HG02763 (cell line): ENCODE results near the gene KCTD15.

ENCODE experiments used
- ATAC-seq: cut with Tn5 transposase; IDR thresholded peaks from one replicate; pipeline ENCODE4 v1.9.1; 2021; ENCODE audit warnings: mild to moderate bottlenecking, moderate library complexity; ENCODE audit not compliant: unreplicated experiment

The KCTD15 gene

DNA sequence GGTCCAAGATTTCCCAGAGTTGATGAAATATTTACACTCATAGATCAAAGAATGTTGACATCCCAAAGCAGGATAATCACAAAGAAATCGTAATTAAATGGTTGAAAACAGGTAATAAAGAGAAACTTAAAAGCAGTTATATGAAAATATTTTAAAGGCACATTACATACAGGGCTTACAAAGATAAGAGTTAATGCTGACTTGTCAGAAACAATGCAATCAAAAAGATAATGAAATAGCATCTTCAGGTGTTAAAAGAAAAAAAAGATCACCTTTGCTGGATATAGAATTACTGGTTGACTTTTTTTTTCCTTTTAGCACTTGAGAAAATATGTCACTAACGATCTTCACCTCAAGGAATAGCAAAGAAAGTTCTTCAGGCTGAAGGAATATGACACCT lies 48.8 kb downstream of the KCTD15 start:
- no peak for ATAC-seq

DNA sequence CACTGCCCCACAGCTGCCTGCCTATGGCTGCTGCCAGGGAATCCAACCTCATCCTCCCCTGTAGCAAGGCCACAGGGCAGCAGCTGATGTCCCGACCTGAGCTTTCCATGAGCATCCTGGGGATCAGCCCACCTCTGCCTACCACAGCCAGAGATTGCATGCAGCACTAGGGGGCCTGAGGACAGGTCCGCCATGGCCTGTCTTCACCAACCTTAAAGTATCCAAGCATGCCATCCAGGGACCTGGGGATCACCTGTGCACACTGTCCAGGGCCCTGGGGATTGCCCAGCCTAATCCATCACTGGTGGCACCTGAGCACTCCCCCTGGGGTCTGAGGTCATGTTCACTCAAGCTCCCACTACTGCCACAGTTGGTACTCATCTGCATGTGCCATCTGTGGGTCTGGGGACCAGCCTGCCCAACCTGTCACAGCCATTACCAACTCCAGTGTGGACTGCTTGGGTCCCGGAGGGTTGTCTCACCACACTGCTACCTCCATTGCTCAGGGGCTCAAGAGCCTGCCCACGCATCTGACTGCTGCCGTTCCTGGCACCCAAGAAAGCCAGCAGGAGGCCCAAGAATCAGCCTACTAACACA lies 53.0 kb downstream of the KCTD15 start:
- ATAC-seq, result no peak

DNA sequence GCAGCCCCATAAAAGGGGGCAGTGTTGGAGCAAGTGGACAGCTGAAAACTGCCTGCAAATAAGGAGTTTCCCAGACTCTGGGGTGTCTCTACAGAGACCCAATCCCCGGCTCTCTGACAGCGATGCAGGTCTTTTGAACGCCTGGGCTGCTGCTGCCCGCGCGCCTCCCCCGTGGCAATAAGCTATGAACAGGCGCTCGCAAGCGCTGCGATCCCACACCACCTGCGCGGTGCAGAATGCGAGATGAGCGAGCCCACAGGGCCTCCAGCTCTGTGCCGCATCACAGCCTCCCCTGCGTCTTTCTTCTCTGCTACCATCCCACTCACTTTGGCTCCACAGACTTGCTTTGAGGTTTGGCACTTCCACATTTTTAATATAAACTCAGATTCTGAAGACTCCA lies 62.3 kb downstream of the KCTD15 start:
- no peak for ATAC-seq

DNA sequence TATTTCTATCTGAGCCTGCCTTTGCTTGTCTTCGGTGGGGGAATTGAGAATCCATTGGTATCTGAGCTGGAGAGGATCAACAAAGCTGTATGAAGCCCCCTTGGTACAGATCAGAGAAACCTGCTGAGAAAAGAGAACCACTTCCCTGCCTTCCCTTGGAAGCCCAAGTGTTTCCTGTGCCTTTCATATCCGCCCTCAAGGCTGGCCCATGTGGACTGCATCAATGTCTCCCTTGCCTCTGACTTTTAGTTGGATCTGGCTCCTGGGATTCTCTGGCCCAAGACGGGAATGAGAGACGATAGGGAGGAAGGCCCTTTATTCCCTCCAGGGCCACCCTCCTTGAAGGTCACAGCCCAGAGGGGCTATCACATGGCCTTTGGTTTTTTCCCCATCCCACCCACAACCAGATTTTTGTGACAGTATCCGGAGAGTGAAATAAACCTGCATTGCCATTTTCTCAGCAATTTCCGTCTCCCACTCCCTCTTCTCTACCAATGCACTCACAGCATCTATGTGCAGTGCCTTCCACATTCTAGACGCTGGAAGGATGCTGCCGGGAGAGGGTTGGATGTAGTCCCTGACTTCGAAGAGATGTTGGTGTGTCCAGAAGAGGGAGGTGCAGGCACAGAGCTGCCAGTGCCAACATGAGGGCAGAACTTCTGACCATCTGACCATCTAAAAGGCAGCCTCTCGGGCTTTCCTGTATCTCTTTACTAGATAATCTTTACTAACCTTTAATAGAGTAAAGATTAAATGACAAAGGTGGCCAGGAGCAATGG lies 63.8 kb downstream of the KCTD15 start:
- ATAC-seq, result no peak

DNA sequence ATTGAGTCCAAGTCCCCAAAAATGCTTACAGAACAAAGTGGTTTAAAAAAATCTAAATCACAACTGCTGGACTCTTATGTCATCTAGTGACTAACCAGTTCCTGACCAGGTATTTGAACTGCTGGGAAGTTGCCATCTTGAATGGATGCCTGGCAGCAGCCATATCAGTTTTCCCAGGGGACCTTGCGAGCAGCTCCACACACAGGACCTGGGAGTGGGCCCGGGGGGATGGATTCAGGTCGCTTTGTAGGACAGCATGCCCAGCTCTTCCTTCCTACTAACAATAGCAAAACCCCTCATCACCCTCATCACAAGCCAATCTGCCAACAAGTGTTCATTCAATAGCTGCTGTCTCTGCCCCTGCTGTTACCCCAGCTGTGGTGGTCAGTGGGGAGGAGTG lies 65.3 kb downstream of the KCTD15 start:
- no peak for ATAC-seq

DNA sequence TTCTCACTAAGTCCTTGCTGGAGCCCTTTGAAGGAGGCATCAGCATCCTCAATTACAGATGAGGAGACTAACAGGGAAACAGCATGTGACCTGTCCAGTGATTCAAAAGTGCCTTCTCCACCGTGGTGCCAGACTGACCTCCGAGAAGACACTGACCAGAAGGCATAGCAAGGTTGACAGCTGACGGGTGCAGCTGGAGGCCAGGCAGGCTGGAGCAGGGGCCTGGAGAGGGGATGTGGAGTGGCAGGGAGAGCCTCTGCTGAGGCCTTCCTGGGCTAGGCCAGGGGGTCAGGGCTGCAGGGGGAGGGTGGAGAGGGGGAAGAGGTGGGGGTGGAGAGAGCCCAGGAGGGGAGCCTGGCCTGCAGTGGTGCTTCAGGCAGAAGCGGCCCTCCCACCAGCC lies 66.3 kb downstream of the KCTD15 start:
- no peak for ATAC-seq

DNA sequence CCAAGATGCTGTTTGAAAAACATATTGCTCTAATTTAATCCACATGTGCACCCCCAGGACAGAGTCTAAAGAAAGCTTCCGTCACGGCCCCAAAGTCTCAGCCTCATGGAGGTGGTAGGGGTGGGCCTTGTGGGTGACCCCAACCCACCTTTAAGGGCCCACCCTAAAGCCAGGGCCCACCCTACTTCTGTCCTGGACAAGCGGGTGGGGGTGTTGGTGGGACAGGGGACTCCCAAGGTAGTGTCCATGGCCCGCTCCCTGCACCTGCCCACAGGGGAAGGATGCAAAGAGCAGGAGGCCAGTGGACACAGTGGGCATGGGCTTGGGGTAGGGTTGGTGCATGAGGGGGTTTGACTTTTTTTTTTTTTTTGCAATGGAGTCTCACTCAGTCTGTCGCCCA lies 66.8 kb downstream of the KCTD15 start:
- no peak for ATAC-seq

DNA sequence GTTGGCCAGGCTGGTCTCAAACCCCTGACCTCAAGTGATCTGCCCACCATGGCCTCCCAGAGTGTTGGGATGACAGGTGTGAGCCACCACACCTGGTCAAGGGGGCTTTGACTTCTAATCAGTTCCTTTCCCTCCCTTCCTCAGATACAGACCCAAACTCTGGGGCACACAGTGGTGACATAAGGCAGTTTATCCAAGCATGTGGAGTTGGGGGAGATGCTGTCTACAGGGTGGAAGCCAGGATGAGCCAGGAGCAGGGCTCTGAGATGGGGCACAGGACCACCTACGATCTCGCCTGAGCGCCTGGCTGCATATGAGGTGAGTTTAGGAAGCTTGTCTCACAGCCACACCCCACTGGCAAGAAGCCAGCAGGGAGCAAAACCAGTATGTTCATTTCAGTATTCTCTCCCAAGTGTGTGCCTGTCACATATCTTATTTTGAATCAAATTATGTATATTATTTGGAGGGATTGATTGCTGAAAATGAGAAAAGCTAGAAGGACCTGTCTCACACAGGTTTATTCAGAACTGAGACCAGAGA lies 67.7 kb downstream of the KCTD15 start:
- no peak for ATAC-seq

DNA sequence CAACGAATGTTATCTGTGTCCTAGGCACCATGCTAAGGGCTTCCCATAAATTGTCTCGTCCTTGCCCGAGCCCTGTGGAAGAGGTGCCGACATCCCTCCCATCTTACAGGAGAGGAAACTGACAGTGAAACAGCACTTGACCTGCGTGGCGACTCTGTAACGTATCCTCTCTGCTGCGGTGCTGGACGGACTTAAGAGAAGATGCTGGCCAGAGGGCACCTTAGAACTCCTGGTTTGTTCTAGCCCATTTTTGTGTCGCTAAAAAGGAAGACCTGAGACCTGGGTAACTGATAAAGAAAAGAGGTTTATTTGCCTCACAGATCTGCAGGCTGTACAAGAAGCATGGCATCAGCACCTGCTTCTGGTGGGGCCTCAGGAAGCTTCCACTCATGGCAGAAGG lies 68.6 kb downstream of the KCTD15 start:
- ATAC-seq, result no peak
